Measurements from ENCODE around the gene SNTB2. TPM values are rescaled to one million over a fixed set of nuclear protein-coding genes. Genes with fewer than 3 reads are reported as not detected.

Gene SNTB2
- total and polyA plus RNA-seq, 2 of the 8 experiments (the other 6 are each of a cell fraction or from before 2014, with no cell fraction given), result 6.0 to 16.1 TPM

- Histone ChIP-seq H4K8ac (ENCODE audit: extremely low read depth, insufficient read depth, low read length) (peak within 1 kb of the TSS; percentile 96), H3K9me3 (ENCODE audit: insufficient read depth in 2 of 2, low read depth in 1 of 2, low read length in 1 of 2) (no peaks in the 10 kb centered on the region), H4K5ac (ENCODE audit: insufficient read length, low read depth, low read length) (peak within 1 kb of the TSS; percentile 57), H4K20me1 (replicated peaks in 1 of 2; ENCODE audit: control insufficient read depth in 1 of 2, insufficient read depth in 2 of 2, low read length in 2 of 2) (peaks cover 5 to 6% of the 10 kb centered on the region in 2 experiments), H3K27ac (ENCODE audit: low read depth, low read length) (peak within 1 kb of the TSS; percentile 69; the same call in 1 of the 2 replicates), H3K27me3 (replicated peaks in 1 of 4; ENCODE audit: control insufficient read depth in 3 of 4, extremely low read depth in 1 of 4, insufficient read depth in 3 of 4, low read length in 3 of 4) (no peaks in the 10 kb centered on the region), H3K4me1 (replicated peaks in 1 of 4; ENCODE audit: control insufficient read depth in 3 of 4, insufficient read depth in 4 of 4, low read length in 3 of 4) (peaks cover 0 to 4% (median 3%) of the 10 kb centered on the region in 4 experiments; a peak in 4 of 7 replicates), H3K4me3 (ENCODE audit: extremely low read depth in 1 of 4, insufficient read depth in 2 of 4, low read depth in 3 of 4, low read length in 4 of 4) (peak within 1 kb of the TSS; percentile 53 to 84 (median 78)), H3K18ac (ENCODE audit: extremely low read depth, low read length) (no peak within 1 kb of the TSS; the same call in 1 of the 2 replicates), H3K79me1 (ENCODE audit: low read depth, low read length) (no peaks in the 10 kb centered on the region), H2AFZ (ENCODE audit: low read length) (peak within 1 kb of the TSS; percentile 97), H2BK12ac (ENCODE audit: low read depth, low read length) (no peak within 1 kb of the TSS), H3K23me2 (ENCODE audit: low read depth, low read length) (0 out of 2 replicates have a peak, but pooled peaks cover 3% of the 10 kb centered on the region), H3K36me3 (ENCODE audit: control insufficient read depth in 2 of 4, insufficient read depth in 4 of 4, low read length in 3 of 4) (peaks cover 0 to 2% (median 1%) of the 10 kb centered on the region in 4 experiments; a peak in 3 of 8 replicates), H2BK120ac (replicated peaks; ENCODE audit: low read depth, low read length) (no peak within 1 kb of the TSS), H3K79me2 (ENCODE audit: control insufficient read depth in 1 of 2, insufficient read depth in 2 of 2, low read length in 2 of 2) (peaks cover 0 to 15% of the 10 kb centered on the region in 2 experiments; a peak in 1 of 4 replicates), H4K91ac (replicated peaks; ENCODE audit: insufficient read length, low read length) (no peak within 1 kb of the TSS), H2AK5ac (ENCODE audit: low read depth, low read length) (0 out of 2 replicates have a peak within 1 kb of the TSS, but pooled peaks have one; percentile 2), H3K23ac (ENCODE audit: insufficient read length) (no peak within 1 kb of the TSS), H3K14ac (ENCODE audit: insufficient read length) (no peak within 1 kb of the TSS), H3K4me2 (ENCODE audit: insufficient read depth in 1 of 2, low read depth in 2 of 2, low read length in 2 of 2) (peak within 1 kb of the TSS; percentile 65 to 79), H3K56ac (replicated peaks; ENCODE audit: insufficient read length, low read depth, low read length) (no peak within 1 kb of the TSS), H2BK5ac (ENCODE audit: low read depth, low read length) (0 out of 2 replicates have a peak within 1 kb of the TSS, but pooled peaks have one; percentile 22), H3K9ac (replicated peaks in 1 of 4; ENCODE audit: extremely low read depth in 1 of 4, low read depth in 3 of 4, low read length in 3 of 4) (peak within 1 kb of the TSS; percentile 57 to 80 (median 62)), H2BK20ac (ENCODE audit: low read length) (no peak within 1 kb of the TSS), H3K4ac (replicated peaks; ENCODE audit: insufficient read length, low read depth, low read length) (no peak within 1 kb of the TSS), H2BK15ac (ENCODE audit: low read length) (no peak within 1 kb of the TSS)
- peak; percentile 88 to 99 for DNase-seq (ENCODE audit: low read depth in 1 of 2, low spot score in 2 of 2)
- FAIRE-seq, result no peak
- WGBS, 2 experiments (ENCODE audit: extremely low coverage in 1 of 2, insufficient coverage in 1 of 2, insufficient read length in 1 of 2, insufficient replicate concordance in 2 of 2, low coverage in 1 of 2, low lambda C conversion rate in 2 of 2, missing lambda C conversion rate in 1 of 2), result 20% methylated on average over 38 of the region's 70 CpGs; no CpG with 5 or more reads in 1 of the 2 experiments
- CTCF ChIA-PET (ENCODE audit: partially characterized antibody), result interaction anchor here (1.1 to 1.9 kb wide), 4 partner anchors 15 to 28 kb away, joined by 3 to 7 read pairs (median 4); partner anchors contain the start of gene PDF
- POLR2A ChIA-PET (ENCODE audit: partially characterized antibody), result interaction anchor here (1.2 to 24.8 kb wide), 4 partner anchors 9 to 180 kb away, joined by 3 to 497 read pairs (median 6); partner anchors contain the start of genes COG8, NIP7, PDF and TMED6
- TF ChIP-seq SIX5 (IDR thresholded peaks at IDR 0.05; ENCODE audit: low read depth, low read length), result no peak
- no peak for TF ChIP-seq CTBP2 (IDR thresholded peaks at IDR 0.05; ENCODE audit: borderline replicate concordance, insufficient read depth, insufficient read length, low read length)
- no peak for TF ChIP-seq CBX8 (IDR thresholded peaks at IDR 0.05; ENCODE audit: borderline replicate concordance, low read depth, low read length)
- TF ChIP-seq FOSL1 (IDR thresholded peaks at IDR 0.05; ENCODE audit: insufficient read depth, low read depth, low read length), result no peak
- TF ChIP-seq SP1 (IDR thresholded peaks at IDR 0.05; ENCODE audit: low read depth, low read length), result peak; percentile 56; the same call in 1 of the 2 replicates
- TF ChIP-seq CBX5 (IDR thresholded peaks at IDR 0.05; ENCODE audit: low read depth, low read length), result no peak
- no peak for TF ChIP-seq HDAC6 (IDR thresholded peaks at IDR 0.05; ENCODE audit: low read depth, low read length)
- no peak for TF ChIP-seq RXRA (IDR thresholded peaks at IDR 0.05; ENCODE audit: insufficient read depth, low read depth, low read length)
Measured at GRCh38 chr16:69310653-69311532, 123.9 kb downstream of the SNTB2 start, which contains the start of gene VPS4A. Gene VPS4A, plus strand, starts transcription at chr16:69311350. Its CDS starts 162 bp downstream, at chr16:69311512.
